Ovary (tissue), 3 donors: ENCODE results near the gene LIAS.

Experiments used
- EP300 ChIP-seq: sonication (generic); formaldehyde crosslinking; IDR thresholded peaks from one replicate; pipeline ENCODE4 v1.6.1; 2017; ENCODE audit warnings: antibody characterized with exemption
- POLR2A ChIP-seq: fragments of 450-650 bp; IDR thresholded peaks from one replicate; pipeline ENCODE4 v1.6.1; 2017; ENCODE audit warnings: antibody characterized with exemption, mild to moderate bottlenecking, moderate library complexity
- TF ChIP-seq, protein P1 (sequence below), 3 donors: fragments of 450-650 bp in 2 of 3; fragments of 200-600 bp in 1 of 3; IDR thresholded peaks; one replicate each; pipeline versions ENCODE4 v1.5.1 to v1.8.0; 2016 to 2022; ENCODE audit warnings: antibody characterized with exemption in 3 of 3, mild to moderate bottlenecking in 1 of 3
- donor health status: DM: no; HTN: no; CAD: no.

DNA sequence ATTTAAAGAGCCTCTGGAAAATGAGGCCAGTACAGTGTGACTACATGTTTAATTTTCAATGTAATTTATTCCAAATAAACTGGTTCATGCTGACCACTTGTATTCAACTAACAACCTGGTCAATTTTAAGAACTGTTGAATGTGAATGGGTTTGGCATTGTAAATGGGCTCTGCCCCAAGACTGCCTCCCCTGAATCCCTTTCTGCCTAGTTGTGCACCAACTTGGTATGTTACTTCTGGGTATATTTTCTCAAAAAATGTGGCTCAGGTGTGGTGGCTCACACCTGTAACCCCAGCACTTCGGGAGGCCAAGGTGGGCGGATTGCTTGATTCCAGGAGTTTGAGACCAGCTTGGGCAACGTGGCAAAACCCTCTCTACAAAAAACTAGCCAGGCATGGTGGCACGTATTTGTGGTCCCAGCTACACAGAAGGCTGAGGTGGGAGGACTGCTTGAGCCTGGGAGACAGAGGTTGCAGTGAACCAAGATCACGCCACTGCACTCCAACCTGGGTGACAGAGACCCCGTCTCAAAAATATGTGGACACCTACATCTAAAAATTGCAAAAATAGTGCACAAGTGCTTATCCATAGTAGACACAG is 7.3 kb upstream of the LIAS start:
- TF ChIP-seq, protein P1, sequence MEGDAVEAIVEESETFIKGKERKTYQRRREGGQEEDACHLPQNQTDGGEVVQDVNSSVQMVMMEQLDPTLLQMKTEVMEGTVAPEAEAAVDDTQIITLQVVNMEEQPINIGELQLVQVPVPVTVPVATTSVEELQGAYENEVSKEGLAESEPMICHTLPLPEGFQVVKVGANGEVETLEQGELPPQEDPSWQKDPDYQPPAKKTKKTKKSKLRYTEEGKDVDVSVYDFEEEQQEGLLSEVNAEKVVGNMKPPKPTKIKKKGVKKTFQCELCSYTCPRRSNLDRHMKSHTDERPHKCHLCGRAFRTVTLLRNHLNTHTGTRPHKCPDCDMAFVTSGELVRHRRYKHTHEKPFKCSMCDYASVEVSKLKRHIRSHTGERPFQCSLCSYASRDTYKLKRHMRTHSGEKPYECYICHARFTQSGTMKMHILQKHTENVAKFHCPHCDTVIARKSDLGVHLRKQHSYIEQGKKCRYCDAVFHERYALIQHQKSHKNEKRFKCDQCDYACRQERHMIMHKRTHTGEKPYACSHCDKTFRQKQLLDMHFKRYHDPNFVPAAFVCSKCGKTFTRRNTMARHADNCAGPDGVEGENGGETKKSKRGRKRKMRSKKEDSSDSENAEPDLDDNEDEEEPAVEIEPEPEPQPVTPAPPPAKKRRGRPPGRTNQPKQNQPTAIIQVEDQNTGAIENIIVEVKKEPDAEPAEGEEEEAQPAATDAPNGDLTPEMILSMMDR (IDR thresholded peaks at IDR 0.05), result no peak
- no peak for TF ChIP-seq EP300
- no peak for TF ChIP-seq POLR2A
